Measurements from ENCODE around the gene PEX26. TPM values are rescaled to one million over a fixed set of nuclear protein-coding genes. Genes with fewer than 3 reads are reported as not detected.
A peak's percentile ranks its signal among the peaks of the same experiment; 100 is the strongest.

PEX26 gene
- total and polyA plus RNA-seq, 2 of the 13 experiments (the other 11 are each of a cell fraction or from before 2014, with no cell fraction given), result 10.6 to 25.1 TPM

- TF ChIP-seq, protein P1, sequence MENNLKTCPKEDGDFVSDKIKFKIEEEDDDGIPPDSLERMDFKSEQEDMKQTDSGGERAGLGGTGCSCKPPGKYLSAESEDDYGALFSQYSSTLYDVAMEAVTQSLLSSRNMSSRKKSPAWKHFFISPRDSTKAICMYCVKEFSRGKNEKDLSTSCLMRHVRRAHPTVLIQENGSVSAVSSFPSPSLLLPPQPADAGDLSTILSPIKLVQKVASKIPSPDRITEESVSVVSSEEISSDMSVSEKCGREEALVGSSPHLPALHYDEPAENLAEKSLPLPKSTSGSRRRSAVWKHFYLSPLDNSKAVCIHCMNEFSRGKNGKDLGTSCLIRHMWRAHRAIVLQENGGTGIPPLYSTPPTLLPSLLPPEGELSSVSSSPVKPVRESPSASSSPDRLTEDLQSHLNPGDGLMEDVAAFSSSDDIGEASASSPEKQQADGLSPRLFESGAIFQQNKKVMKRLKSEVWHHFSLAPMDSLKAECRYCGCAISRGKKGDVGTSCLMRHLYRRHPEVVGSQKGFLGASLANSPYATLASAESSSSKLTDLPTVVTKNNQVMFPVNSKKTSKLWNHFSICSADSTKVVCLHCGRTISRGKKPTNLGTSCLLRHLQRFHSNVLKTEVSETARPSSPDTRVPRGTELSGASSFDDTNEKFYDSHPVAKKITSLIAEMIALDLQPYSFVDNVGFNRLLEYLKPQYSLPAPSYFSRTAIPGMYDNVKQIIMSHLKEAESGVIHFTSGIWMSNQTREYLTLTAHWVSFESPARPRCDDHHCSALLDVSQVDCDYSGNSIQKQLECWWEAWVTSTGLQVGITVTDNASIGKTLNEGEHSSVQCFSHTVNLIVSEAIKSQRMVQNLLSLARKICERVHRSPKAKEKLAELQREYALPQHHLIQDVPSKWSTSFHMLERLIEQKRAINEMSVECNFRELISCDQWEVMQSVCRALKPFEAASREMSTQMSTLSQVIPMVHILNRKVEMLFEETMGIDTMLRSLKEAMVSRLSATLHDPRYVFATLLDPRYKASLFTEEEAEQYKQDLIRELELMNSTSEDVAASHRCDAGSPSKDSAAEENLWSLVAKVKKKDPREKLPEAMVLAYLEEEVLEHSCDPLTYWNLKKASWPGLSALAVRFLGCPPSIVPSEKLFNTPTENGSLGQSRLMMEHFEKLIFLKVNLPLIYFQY (CRISPR knock-in tag; IDR thresholded peaks at IDR 0.05; ENCODE audit: borderline replicate concordance), result no peak
- TF ChIP-seq ZBTB21 (CRISPR knock-in tag; IDR thresholded peaks at IDR 0.05), result no peak
- TF ChIP-seq FOXA1 (IDR thresholded peaks at IDR 0.05), result no peak
- TF ChIP-seq FOXA1 (CRISPR knock-in tag; IDR thresholded peaks at IDR 0.05), result peak; percentile 37
- no peak for TF ChIP-seq ZNF263 (CRISPR knock-in tag; IDR thresholded peaks at IDR 0.05)
- TF ChIP-seq ZKSCAN8 (CRISPR knock-in tag; IDR thresholded peaks at IDR 0.05; ENCODE audit: borderline replicate concordance), result peak; percentile 78; the same call in 1 of the 2 replicates
- no peak for TF ChIP-seq ZNF790 (CRISPR knock-in tag; IDR thresholded peaks at IDR 0.05; ENCODE audit: borderline replicate concordance)
- no peak for TF ChIP-seq ZBTB3 (CRISPR knock-in tag; IDR thresholded peaks at IDR 0.05; ENCODE audit: borderline replicate concordance, low read depth)
- TF ChIP-seq, protein P2, sequence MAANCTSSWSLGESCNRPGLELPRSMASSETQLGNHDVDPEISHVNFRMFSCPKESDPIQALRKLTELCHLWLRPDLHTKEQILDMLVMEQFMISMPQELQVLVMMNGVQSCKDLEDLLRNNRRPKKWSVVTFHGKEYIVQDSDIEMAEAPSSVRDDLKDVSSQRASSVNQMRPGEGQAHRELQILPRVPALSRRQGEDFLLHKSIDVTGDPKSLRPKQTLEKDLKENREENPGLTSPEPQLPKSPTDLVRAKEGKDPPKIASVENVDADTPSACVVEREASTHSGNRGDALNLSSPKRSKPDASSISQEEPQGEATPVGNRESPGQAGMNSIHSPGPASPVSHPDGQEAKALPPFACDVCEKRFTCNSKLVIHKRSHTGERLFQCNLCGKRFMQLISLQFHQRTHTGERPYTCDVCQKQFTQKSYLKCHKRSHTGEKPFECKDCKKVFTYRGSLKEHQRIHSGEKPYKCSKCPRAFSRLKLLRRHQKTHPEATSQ (CRISPR knock-in tag; IDR thresholded peaks at IDR 0.05; ENCODE audit: borderline replicate concordance), result peak; percentile 59; the same call in 1 of the 2 replicates
- no peak for TF ChIP-seq ZNF232 (CRISPR knock-in tag; IDR thresholded peaks at IDR 0.05; ENCODE audit: borderline replicate concordance)
- TF ChIP-seq, protein P3, sequence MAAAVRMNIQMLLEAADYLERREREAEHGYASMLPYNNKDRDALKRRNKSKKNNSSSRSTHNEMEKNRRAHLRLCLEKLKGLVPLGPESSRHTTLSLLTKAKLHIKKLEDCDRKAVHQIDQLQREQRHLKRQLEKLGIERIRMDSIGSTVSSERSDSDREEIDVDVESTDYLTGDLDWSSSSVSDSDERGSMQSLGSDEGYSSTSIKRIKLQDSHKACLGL (CRISPR knock-in tag; IDR thresholded peaks at IDR 0.05), result no peak
- no peak for TF ChIP-seq HINFP (CRISPR knock-in tag; IDR thresholded peaks at IDR 0.05; ENCODE audit: low read depth)
- no peak for TF ChIP-seq ZSCAN12 (CRISPR knock-in tag; IDR thresholded peaks at IDR 0.05)
- TF ChIP-seq RXRA (CRISPR knock-in tag; IDR thresholded peaks at IDR 0.05), result peak; percentile 86
- no peak for TF ChIP-seq ARNT (IDR thresholded peaks at IDR 0.05)
- no peak for TF ChIP-seq ZNF430 (CRISPR knock-in tag; IDR thresholded peaks at IDR 0.05)
- no peak for TF ChIP-seq ZNF431 (CRISPR knock-in tag; IDR thresholded peaks at IDR 0.05; ENCODE audit: borderline replicate concordance, low read depth)
- peak; percentile 26; the same call in 1 of the 2 replicates for TF ChIP-seq ZNF770 (CRISPR knock-in tag; IDR thresholded peaks at IDR 0.05)
- no peak for TF ChIP-seq ZNF569 (CRISPR knock-in tag; IDR thresholded peaks at IDR 0.05; ENCODE audit: borderline replicate concordance)
Measured at GRCh38 chr22:18044548-18045271, 33.1 kb upstream of the PEX26 start (continued).
